GM18858 (cell line): ENCODE measurements around the gene LYRM2.

Source experiments
- ATAC-seq: cut with Tn5 transposase; IDR thresholded peaks from one replicate; pipeline ENCODE4 v1.9.1; 2021; ENCODE audit not compliant: unreplicated experiment

Gene LYRM2

GRCh38 chr6:89562093-89562973 is 76.2 kb downstream of the LYRM2 start:
- ATAC-seq = no peak

GRCh38 chr6:89559487-89559886 is 79.1 kb downstream of the LYRM2 start:
- no peak for ATAC-seq

GRCh38 chr6:89555806-89556205 is 82.7 kb downstream of the LYRM2 start:
- ATAC-seq = no peak

GRCh38 chr6:89555031-89555430 is 83.5 kb downstream of the LYRM2 start:
- no peak for ATAC-seq

GRCh38 chr6:89554106-89554505 is 84.4 kb downstream of the LYRM2 start:
- ATAC-seq = no peak

GRCh38 chr6:89553431-89553830 is 85.1 kb downstream of the LYRM2 start:
- no peak for ATAC-seq

- ATAC-seq = no peak
These were observed 91.3 kb downstream of the LYRM2 start for GRCh38 chr6:89547281-89547680.

GRCh38 chr6:89542866-89543265 is 95.7 kb downstream of the LYRM2 start:
- ATAC-seq = no peak

GRCh38 chr6:89542081-89542857 is 96.3 kb downstream of the LYRM2 start:
- ATAC-seq = no peak

- no peak for ATAC-seq
These were observed 98.8 kb downstream of the LYRM2 start for GRCh38 chr6:89539779-89540178.

- no peak for ATAC-seq
These were observed 102.3 kb downstream of the LYRM2 start for GRCh38 chr6:89536231-89536630.

- no peak for ATAC-seq
These were observed 107.6 kb downstream of the LYRM2 start for GRCh38 chr6:89530982-89531381.

GRCh38 chr6:89528866-89529265 is 109.7 kb downstream of the LYRM2 start:
- ATAC-seq = no peak

- no peak for ATAC-seq
These were observed 110.9 kb downstream of the LYRM2 start for GRCh38 chr6:89527634-89528033.

GRCh38 chr6:89526563-89526869 is 112.0 kb downstream of the LYRM2 start:
- no peak for ATAC-seq

- ATAC-seq = no peak
These were observed 112.6 kb downstream of the LYRM2 start for GRCh38 chr6:89525786-89526562.

- no peak for ATAC-seq
These were observed 115.8 kb downstream of the LYRM2 start for GRCh38 chr6:89522778-89523177.

- no peak for ATAC-seq
These were observed 117.8 kb downstream of the LYRM2 start for GRCh38 chr6:89520736-89521135.

GRCh38 chr6:89518352-89519055 is 120.0 kb downstream of the LYRM2 start:
- ATAC-seq = no peak
